WTC11 (cell line): ENCODE data around the gene DNAH9. TPM values are rescaled to one million over a fixed set of nuclear protein-coding genes. Genes with fewer than 3 reads are reported as not detected.

Experiments
- ATAC-seq: fragments of 200-7000 bp; cut with Tn5 transposase; 2 replicates; pipeline ENCODE4 v1.10.0; 2021; ENCODE audit warnings: mild to moderate bottlenecking, moderate library complexity
- CTCF ChIA-PET: fragments of 300-600 bp; sonication (Branson Sonifier 250); formaldehyde crosslinking; loops from one replicate; lab custom pipeline; 2021; ENCODE audit warnings: antibody characterized with exemption; lab: Charles Lee
- POLR2A ChIA-PET: fragments of 350-600 bp; sonication (Branson Sonifier 250); formaldehyde crosslinking; loops from one replicate; lab custom pipeline; 2021; ENCODE audit warnings: antibody characterized with exemption; lab: Charles Lee
- DNase-seq: peaks from one replicate; pipeline ENCODE4 v3.0.0; 2021; ENCODE audit warnings: low spot score
- H3K27ac Mint-ChIP-seq: 2 replicates; pipeline ENCODE4 v1.8.0; 2021; ENCODE audit warnings: mixed read lengths
- H3K27me3 Mint-ChIP-seq: 2 replicates; pipeline ENCODE4 v1.8.0; 2021; ENCODE audit warnings: low read depth, mild to moderate bottlenecking, moderate library complexity, mixed read lengths
- H3K36me3 Mint-ChIP-seq: 2 replicates; pipeline ENCODE4 v1.8.0; 2021; ENCODE audit warnings: mixed read lengths
- H3K4me1 Mint-ChIP-seq: 2 replicates; pipeline ENCODE4 v1.8.0; 2022; ENCODE audit warnings: mixed read lengths
- H3K4me3 Mint-ChIP-seq: 2 replicates; pipeline ENCODE4 v1.8.0; 2021; ENCODE audit warnings: mild to moderate bottlenecking, moderate library complexity, mixed read lengths
- H3K9me3 Mint-ChIP-seq: 2 replicates; pipeline ENCODE4 v1.8.0; 2021; ENCODE audit warnings: mixed read lengths
- ATF2 ChIP-seq: sonication (generic); formaldehyde crosslinking; IDR thresholded peaks from 2 replicates; pipeline ENCODE4 v1.8.1; 2022; ENCODE audit warnings: low read depth, missing genetic modification reagents, borderline replicate concordance
- ELF4 ChIP-seq: sonication (generic); formaldehyde crosslinking; IDR thresholded peaks from 2 replicates; pipeline ENCODE4 v1.8.1; 2022; ENCODE audit warnings: low read depth, mild to moderate bottlenecking, moderate library complexity, missing genetic modification reagents
- IRF2 ChIP-seq: sonication (generic); formaldehyde crosslinking; IDR thresholded peaks from 2 replicates; pipeline ENCODE4 v1.8.0; 2022; ENCODE audit warnings: low read depth, missing genetic modification reagents, borderline replicate concordance
- MAX ChIP-seq: sonication (generic); formaldehyde crosslinking; IDR thresholded peaks from 2 replicates; pipeline ENCODE4 v1.8.0; 2022; ENCODE audit warnings: mild to moderate bottlenecking, missing genetic modification reagents
- OVOL2 ChIP-seq: fragments of 250-450 bp; sonication (Bioruptor Pico); IDR thresholded peaks from 2 replicates; pipeline ENCODE4 v1.9.0; 2021; ENCODE audit warnings: mild to moderate bottlenecking, borderline replicate concordance
- PRRX2 ChIP-seq: fragments of 250-450 bp; sonication (Bioruptor Pico); IDR thresholded peaks from 2 replicates; pipeline ENCODE4 v1.8.0; 2021; ENCODE audit warnings: mild to moderate bottlenecking
- RELA ChIP-seq: sonication (generic); formaldehyde crosslinking; IDR thresholded peaks from 2 replicates; pipeline ENCODE4 v1.8.1; 2022; ENCODE audit warnings: missing genetic modification reagents, mild to moderate bottlenecking, borderline replicate concordance
- RORB ChIP-seq: fragments of 250-450 bp; sonication (Bioruptor Pico); IDR thresholded peaks from 2 replicates; pipeline ENCODE4 v1.9.0; 2021; ENCODE audit warnings: mild to moderate bottlenecking
- TCF7 ChIP-seq: sonication (generic); formaldehyde crosslinking; IDR thresholded peaks from 2 replicates; pipeline ENCODE4 v1.8.0; 2022; ENCODE audit warnings: mild to moderate bottlenecking, low read depth, missing genetic modification reagents, moderate library complexity
- ZNF317 ChIP-seq: sonication (generic); formaldehyde crosslinking; IDR thresholded peaks from 2 replicates; pipeline ENCODE4 v1.8.1; 2023; ENCODE audit warnings: low read depth, mild to moderate bottlenecking, moderate library complexity, missing genetic modification reagents, borderline replicate concordance
- ZNF425 ChIP-seq: fragments of 250-450 bp; sonication (Bioruptor Pico); conservative IDR thresholded peaks from 2 replicates; pipeline ENCODE4 v1.9.0; 2021; ENCODE audit warnings: mild to moderate bottlenecking
- ZNF512 ChIP-seq: sonication (generic); formaldehyde crosslinking; IDR thresholded peaks from 2 replicates; pipeline ENCODE4 v1.8.1; 2022; ENCODE audit warnings: missing genetic modification reagents, borderline replicate concordance
- total RNA-seq: library from RNA; stranded (reverse); gene quantifications from 3 replicates; pipeline ENCODE4 v1.2.3, GENCODE V29; 2021
- TF ChIP-seq, protein P1 (sequence below): sonication (generic); formaldehyde crosslinking; IDR thresholded peaks from 2 replicates; pipeline ENCODE4 v1.8.1; 2023; ENCODE audit warnings: mild to moderate bottlenecking, missing genetic modification reagents

The DNAH9 gene
- total RNA-seq, 1 experiment from 2014 or later, result 0.31 TPM

- TF ChIP-seq ZNF512 (CRISPR knock-in tag), result no peak
- no peak for TF ChIP-seq ATF2
- TF ChIP-seq, all 79 proteins: peak for 0
Measured at GRCh38 chr17:11628831-11629230, 30.6 kb downstream of the DNAH9 start (continued).

- Mint-ChIP-seq H3K27ac (no peak overlapping the region), H3K9me3 (peaks cover 44% of the 10 kb centered on the region), H3K27me3 (peaks cover 3% of the 10 kb centered on the region; the same call in 1 of the 2 replicates), H3K36me3 (peaks cover 19% of the 10 kb centered on the region), H3K4me3 (no peak overlapping the region), H3K4me1 (no peaks in the 10 kb centered on the region)
- TF ChIP-seq PRRX2, result no peak
- DNase-seq (no peak), ATAC-seq (no peak)
- ChIA-PET POLR2A (no interaction called here), CTCF (no interaction called here)
Measured at GRCh38 chr17:11636771-11637170, 38.5 kb downstream of the DNAH9 start.

GRCh38 chr17:11637796-11638195, 39.5 kb downstream of the DNAH9 start:
- ChIA-PET CTCF (interaction anchor here (1.1 kb wide), 1 partner anchor 10 kb away, joined by 5 read pairs; no protein-coding TSS in a partner anchor), POLR2A (interaction anchor here (0.7 kb wide), 1 partner anchor 119 kb away, joined by 4 read pairs; no protein-coding TSS in a partner anchor)
- Mint-ChIP-seq H3K4me3 (no peak overlapping the region), H3K27ac (no peak overlapping the region), H3K4me1 (no peaks in the 10 kb centered on the region), H3K36me3 (peaks cover 15% of the 10 kb centered on the region), H3K9me3 (peaks cover 35% of the 10 kb centered on the region), H3K27me3 (peaks cover 3% of the 10 kb centered on the region; the same call in 1 of the 2 replicates)
- ATAC-seq, result no peak
- TF ChIP-seq, protein P1, sequence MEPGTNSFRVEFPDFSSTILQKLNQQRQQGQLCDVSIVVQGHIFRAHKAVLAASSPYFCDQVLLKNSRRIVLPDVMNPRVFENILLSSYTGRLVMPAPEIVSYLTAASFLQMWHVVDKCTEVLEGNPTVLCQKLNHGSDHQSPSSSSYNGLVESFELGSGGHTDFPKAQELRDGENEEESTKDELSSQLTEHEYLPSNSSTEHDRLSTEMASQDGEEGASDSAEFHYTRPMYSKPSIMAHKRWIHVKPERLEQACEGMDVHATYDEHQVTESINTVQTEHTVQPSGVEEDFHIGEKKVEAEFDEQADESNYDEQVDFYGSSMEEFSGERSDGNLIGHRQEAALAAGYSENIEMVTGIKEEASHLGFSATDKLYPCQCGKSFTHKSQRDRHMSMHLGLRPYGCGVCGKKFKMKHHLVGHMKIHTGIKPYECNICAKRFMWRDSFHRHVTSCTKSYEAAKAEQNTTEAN (CRISPR knock-in tag), result no peak
- TF ChIP-seq RORB, result no peak
- no peak for TF ChIP-seq ZNF425 (CRISPR knock-in tag)
- no peak for TF ChIP-seq ELF4
- no peak for TF ChIP-seq TCF7 (CRISPR knock-in tag)
- TF ChIP-seq OVOL2 (CRISPR knock-in tag), result no peak
- no peak for TF ChIP-seq MAX (CRISPR knock-in tag)
- DNase-seq, result no peak

DNA sequence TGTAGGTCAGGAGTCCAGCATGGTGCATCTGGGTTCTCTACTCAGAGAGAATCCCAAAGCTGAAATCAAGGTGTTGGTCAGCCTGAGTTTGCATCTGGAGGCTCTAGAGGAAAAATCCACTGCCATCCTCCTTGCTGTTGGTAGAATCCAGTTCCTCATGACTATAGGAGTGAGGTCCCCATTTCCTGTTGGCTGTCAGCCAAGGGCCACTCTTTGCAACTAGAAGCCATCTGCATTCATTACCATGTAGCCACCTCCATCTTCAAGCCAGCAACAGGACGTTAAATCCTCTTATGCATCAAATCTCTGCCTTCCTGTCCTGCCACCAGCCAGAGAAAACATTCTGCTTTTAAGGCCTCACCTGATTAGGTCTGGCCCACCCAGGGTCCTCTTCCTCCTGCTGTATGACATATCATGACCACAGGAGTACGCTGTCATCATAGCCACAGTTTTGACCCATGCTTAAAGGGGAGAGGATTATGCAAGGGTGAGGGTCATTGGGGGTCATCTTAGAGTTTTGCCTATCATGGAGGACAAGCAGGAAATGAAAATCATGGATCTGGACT, 40.5 kb downstream of the DNAH9 start:
- H3K27ac Mint-ChIP-seq, result no peak overlapping the region
- peaks cover 11% of the 10 kb centered on the region for H3K36me3 Mint-ChIP-seq
- H3K9me3 Mint-ChIP-seq, result peaks cover 34% of the 10 kb centered on the region
- DNase-seq, result no peak
- H3K27me3 Mint-ChIP-seq, result peaks cover 3% of the 10 kb centered on the region
- H3K4me3 Mint-ChIP-seq, result no peak overlapping the region
- TF ChIP-seq RELA (CRISPR knock-in tag), result no peak
- TF ChIP-seq ZNF317 (CRISPR knock-in tag), result no peak
- no peak for TF ChIP-seq MAX (CRISPR knock-in tag)
- no peak for TF ChIP-seq IRF2 (CRISPR knock-in tag)
- ChIA-PET POLR2A (no interaction called here), CTCF (no interaction called here)
- ATAC-seq, result no peak
- H3K4me1 Mint-ChIP-seq, result no peaks in the 10 kb centered on the region
